GM23248 (cell line): ENCODE results near the gene MARCHF3.

Experiments used
- EZH2 ChIP-seq: fragments of 200-600 bp; sonication (generic); IDR thresholded peaks from 2 replicates; pipeline ENCODE4 v1.6.1; 2018; ENCODE audit warnings: antibody characterized with exemption, mild to moderate bottlenecking; ENCODE audit not compliant: insufficient read depth, poor library complexity, severe bottlenecking
- EZH2phosphoT487 ChIP-seq: fragments of 200-600 bp; sonication (generic); IDR thresholded peaks from 2 replicates; pipeline ENCODE4 v1.6.1; 2018; ENCODE audit warnings: antibody characterized with exemption, moderate library complexity, mild to moderate bottlenecking, low read depth; ENCODE audit not compliant: insufficient read depth

DNA sequence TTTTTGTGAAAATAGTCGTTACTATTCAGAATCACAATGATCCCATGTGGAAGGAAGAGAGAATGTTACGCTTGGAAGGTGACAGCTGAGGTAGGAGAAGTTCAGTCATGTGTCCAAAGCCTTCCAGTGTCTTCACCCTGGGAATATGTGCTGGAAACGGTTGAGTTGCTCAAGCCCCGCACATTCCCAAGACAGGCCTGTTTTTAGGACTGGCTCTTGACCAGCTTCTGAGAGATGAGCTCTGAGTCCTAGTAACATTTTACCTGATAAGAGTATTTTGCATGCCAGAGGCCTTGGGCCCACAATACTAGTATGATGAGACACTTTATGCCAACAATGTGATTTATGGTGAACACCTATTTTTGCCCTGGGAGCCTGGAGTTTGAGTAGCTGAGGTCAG is 151.7 kb downstream of the MARCHF3 start:
- TF ChIP-seq EZH2 (no peak), EZH2phosphoT487 (no peak)
